Activated CD8-positive, alpha-beta T cell treated with anti-CD3 and anti-CD28 coated beads for 36 hours (primary cell): Measurements from ENCODE around the gene NKAPL. TPM values are rescaled to one million over a fixed set of nuclear protein-coding genes. Genes with fewer than 3 reads are reported as not detected.

Source experiments
- ATAC-seq: fragments of 200-7000 bp; cut with Tn5 transposase; one replicate; pipeline ENCODE4 v1.10.0; 2021; ENCODE audit warnings: mild to moderate bottlenecking, moderate library complexity
- CTCF ChIA-PET: fragments of 350-600 bp; sonication (Branson Sonifier 250); formaldehyde crosslinking; loops from one replicate; lab custom pipeline; 2021; ENCODE audit warnings: antibody characterized with exemption; lab: Charles Lee
- POLR2A ChIA-PET: fragments of 350-600 bp; sonication (Branson Sonifier 250); formaldehyde crosslinking; loops from one replicate; lab custom pipeline; 2021; ENCODE audit warnings: antibody characterized with exemption; lab: Charles Lee
- DNase-seq: peaks from one replicate; pipeline ENCODE4 v3.0.0-alpha.2; 2020
- H3K27ac Mint-ChIP-seq: one replicate; pipeline ENCODE4 v1.8.0; 2021; ENCODE audit warnings: mild to moderate bottlenecking, mixed read lengths
- H3K27me3 Mint-ChIP-seq: one replicate; pipeline ENCODE4 v1.8.0; 2021; ENCODE audit warnings: mixed read lengths
- H3K36me3 Mint-ChIP-seq: one replicate; pipeline ENCODE4 v1.8.0; 2021; ENCODE audit warnings: low read depth, mixed read lengths
- H3K4me1 Mint-ChIP-seq: one replicate; pipeline ENCODE4 v1.8.0; 2021; ENCODE audit warnings: low read depth, mixed read lengths
- H3K4me3 Mint-ChIP-seq: one replicate; pipeline ENCODE4 v1.8.0; 2021; ENCODE audit warnings: mild to moderate bottlenecking, moderate library complexity, mixed read lengths
- H3K9me3 Mint-ChIP-seq: one replicate; pipeline ENCODE4 v1.8.0; 2021; ENCODE audit warnings: mixed read lengths
- CTCF ChIP-seq: fragments of 200-600 bp; IDR thresholded peaks from one replicate; pipeline ENCODE4 v1.8.0; 2022; ENCODE audit warnings: antibody characterized with exemption, mild to moderate bottlenecking
- intact Hi-C: fragments of 100-400 bp; cut with micrococcal nuclease; formaldehyde crosslinking; loops from one replicate; pipeline ENCODE4 v1.10.0; 2022
- total RNA-seq, 2 experiments: library from RNA; stranded (reverse); gene quantifications; one replicate each; pipeline ENCODE4 v1.2.3, GENCODE V29; 2021

NKAPL gene
- not detected for total RNA-seq

GRCh38 chr6:28258877-28259777, at the start of gene NKAPL:
Gene NKAPL (plus strand): TSS chr6:28259297. CDS start chr6:28259372, 75 bp downstream.
- intact Hi-C loops, result loop anchor here (10.0 kb wide), 1 partner anchor 124 kb away; no protein-coding TSS in a partner anchor
- H3K9me3 Mint-ChIP-seq, result peaks cover 7% of the 10 kb centered on the region
- peaks cover 2% of the 10 kb centered on the region for H3K36me3 Mint-ChIP-seq
- H3K27ac Mint-ChIP-seq, result peak within 1 kb of the TSS; percentile 59
- DNase-seq (peak; percentile 80), ATAC-seq (peak; percentile 64)
- H3K27me3 Mint-ChIP-seq, result peaks cover 2% of the 10 kb centered on the region
- peak within 1 kb of the TSS; percentile 46 for H3K4me3 Mint-ChIP-seq
- ChIA-PET POLR2A (interaction anchor here (0.9 kb wide), 1 partner anchor 8 kb away, joined by 3 read pairs; the partner anchor contains the start of gene ZSCAN26), CTCF (no interaction called here)
- peaks cover 4% of the 10 kb centered on the region for H3K4me1 Mint-ChIP-seq
- no peak for TF ChIP-seq CTCF

- ATAC-seq, result no peak
- ChIA-PET CTCF (no interaction called here), POLR2A (no interaction called here)
- no peak overlapping the region for H3K27ac Mint-ChIP-seq
- DNase-seq, result no peak
- peaks cover 5% of the 10 kb centered on the region for H3K9me3 Mint-ChIP-seq
- peaks cover 24% of the 10 kb centered on the region for H3K4me1 Mint-ChIP-seq
- no peak for TF ChIP-seq CTCF
- intact Hi-C loops, result loop anchor here (5.0 kb wide), 1 partner anchor 63 kb away; no protein-coding TSS in a partner anchor
- peaks cover 6% of the 10 kb centered on the region for H3K36me3 Mint-ChIP-seq
- no peak overlapping the region for H3K4me3 Mint-ChIP-seq
- H3K27me3 Mint-ChIP-seq, result peaks cover 77% of the 10 kb centered on the region
These were observed 49.2 kb upstream of the NKAPL start for GRCh38 chr6:28209753-28210535.

DNA sequence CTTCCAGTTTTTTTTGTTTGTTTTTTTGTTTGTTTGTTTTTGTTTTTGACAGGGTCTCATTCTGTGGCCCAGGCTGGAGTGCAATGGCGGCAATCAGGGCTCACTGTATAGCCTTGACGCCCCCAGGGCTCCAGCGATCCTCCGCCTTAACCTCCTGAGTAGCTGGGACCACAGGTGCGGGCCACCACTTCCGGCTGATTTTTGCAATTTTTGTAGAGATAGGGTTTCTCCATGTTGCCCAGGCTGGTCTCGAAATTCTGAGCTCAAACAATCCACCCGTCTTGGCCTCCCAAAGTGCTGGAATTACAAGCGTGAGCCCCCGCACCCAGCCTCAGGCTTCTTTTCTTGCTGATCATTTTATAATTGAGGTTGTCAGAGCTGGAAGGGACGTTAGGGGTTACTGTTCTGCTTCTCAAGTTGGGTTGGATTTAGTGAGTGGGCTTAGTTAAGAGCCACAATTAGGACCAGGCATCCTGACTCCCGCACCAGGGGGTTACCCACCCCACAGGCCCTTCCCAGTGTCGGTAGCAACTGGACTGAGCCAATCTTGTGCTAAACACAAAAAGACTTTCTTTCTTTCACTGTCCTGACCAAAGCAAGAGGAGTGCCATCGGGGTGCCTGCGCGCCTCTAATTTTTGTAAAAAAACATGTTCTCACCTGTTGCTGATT, 47.1 kb upstream of the NKAPL start:
- peaks cover 2% of the 10 kb centered on the region for H3K9me3 Mint-ChIP-seq
- no peak overlapping the region for H3K27ac Mint-ChIP-seq
- H3K36me3 Mint-ChIP-seq, result peaks cover 2% of the 10 kb centered on the region
- DNase-seq (peak; percentile 60), ATAC-seq (peak; percentile 23)
- TF ChIP-seq CTCF, result no peak
- H3K4me1 Mint-ChIP-seq, result peaks cover 24% of the 10 kb centered on the region
- ChIA-PET CTCF (interaction anchor here (1.4 kb wide), 1 partner anchor 144 kb away, joined by 3 read pairs; no protein-coding TSS in a partner anchor), POLR2A (interaction anchor here (0.6 kb wide), 1 partner anchor 760 kb away, joined by 4 read pairs; no protein-coding TSS in a partner anchor)
- intact Hi-C loops, result no loop called here
- H3K27me3 Mint-ChIP-seq, result peaks cover 76% of the 10 kb centered on the region
- H3K4me3 Mint-ChIP-seq, result peak overlapping the region; percentile 83

DNA sequence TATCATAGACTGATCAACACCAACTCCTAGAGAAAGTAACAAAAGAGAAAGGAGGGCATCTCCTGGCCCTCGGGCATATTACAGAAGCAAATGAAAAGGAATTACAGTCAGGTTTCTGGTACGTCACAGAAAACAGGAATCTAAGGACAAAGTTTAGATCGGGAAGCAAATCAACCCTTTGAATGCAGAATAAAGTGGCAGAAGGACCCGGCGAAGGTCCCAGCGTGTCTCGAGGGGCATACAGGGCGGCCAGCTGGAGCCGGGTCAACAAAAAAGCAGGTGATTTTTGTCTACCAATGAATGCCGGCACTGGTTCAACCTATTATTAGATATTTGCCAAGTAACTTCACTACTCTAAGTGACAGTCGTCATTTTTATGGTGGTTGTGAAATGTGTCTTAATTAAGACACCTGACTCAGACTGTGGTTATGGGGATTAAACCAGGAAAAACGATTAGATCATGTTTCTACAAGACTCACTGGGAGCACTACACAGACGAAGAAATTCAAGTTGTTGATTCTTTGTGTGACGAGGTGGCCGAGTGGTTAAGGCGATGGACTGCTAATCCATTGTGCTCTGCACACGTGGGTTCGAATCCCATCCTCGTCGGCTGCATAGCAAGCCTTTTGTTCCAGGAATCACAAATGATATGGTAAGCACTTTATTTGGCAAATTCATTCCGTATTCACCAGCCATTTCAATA, 46.4 kb upstream of the NKAPL start:
- Mint-ChIP-seq H3K36me3 (no peaks in the 10 kb centered on the region), H3K9me3 (peaks cover 2% of the 10 kb centered on the region), H3K27me3 (peaks cover 72% of the 10 kb centered on the region), H3K4me1 (peaks cover 18% of the 10 kb centered on the region), H3K27ac (no peak overlapping the region), H3K4me3 (peak overlapping the region; percentile 83)
- intact Hi-C loops, result no loop called here
- ATAC-seq (peak; percentile 61), DNase-seq (peak; percentile 79)
- TF ChIP-seq CTCF, result no peak
- CTCF ChIA-PET, result interaction anchor here (1.4 kb wide), 1 partner anchor 143 kb away, joined by 3 read pairs; no protein-coding TSS in a partner anchor
- POLR2A ChIA-PET, result no interaction called here
